HK-2 (cell line): ENCODE results near the gene MIA.
"Not testable (repeated sequence)": the region's sequence is repeated elsewhere in the genome, so short reads cannot be mapped to it uniquely, and the experiment has no call there.

Source experiments
- DNase-seq: peaks from one replicate; pipeline ENCODE4 v3.0.0-alpha.2; 2018; ENCODE audit not compliant: unreplicated experiment

The MIA gene

GRCh38 chr19:40750874-40751537 lies 24.3 kb upstream of the MIA start, which contains the start of gene SNRPA:
Gene SNRPA (plus strand): TSS chr19:40751203. CDS start chr19:40751409, 206 bp downstream.
- peak; percentile 97 for DNase-seq

GRCh38 chr19:40752257-40752781 lies 23.0 kb upstream of the MIA start:
- no peak for DNase-seq

- no peak for DNase-seq
Observed at GRCh38 chr19:40754611-40755247, 20.6 kb upstream of the MIA start.

GRCh38 chr19:40755248-40755624 lies 20.1 kb upstream of the MIA start:
- DNase-seq, result no peak

- DNase-seq, result no peak
Observed at GRCh38 chr19:40755791-40756190, 19.5 kb upstream of the MIA start.

GRCh38 chr19:40756502-40757110 lies 18.7 kb upstream of the MIA start:
- DNase-seq, result no peak

- DNase-seq, result no peak
Observed at GRCh38 chr19:40758491-40758890, 16.8 kb upstream of the MIA start.

- no peak for DNase-seq
Observed at GRCh38 chr19:40759352-40759751, 16.0 kb upstream of the MIA start.

GRCh38 chr19:40762754-40763470 lies 12.4 kb upstream of the MIA start:
- DNase-seq, result no peak

GRCh38 chr19:40763526-40763925 lies 11.8 kb upstream of the MIA start:
- DNase-seq, result no peak

- no peak for DNase-seq
Observed at GRCh38 chr19:40763963-40764362, 11.4 kb upstream of the MIA start.

- not testable (repeated sequence) for DNase-seq
Observed at GRCh38 chr19:40766385-40766784, 8.9 kb upstream of the MIA start.

- DNase-seq, result no peak
Observed at GRCh38 chr19:40768869-40769268, 6.5 kb upstream of the MIA start.

- DNase-seq, result not testable (repeated sequence)
Observed at GRCh38 chr19:40771101-40771862, 4.0 kb upstream of the MIA start.

- DNase-seq, result no peak
Observed at GRCh38 chr19:40775632-40776022, 306 bp downstream of the MIA start.

- DNase-seq, result no peak
Observed at GRCh38 chr19:40776364-40776763, 1.0 kb downstream of the MIA start.

GRCh38 chr19:40776932-40777644 lies 1.8 kb downstream of the MIA start:
- DNase-seq, result peak; percentile 84

- DNase-seq, result no peak
Observed at GRCh38 chr19:40777645-40777936, 2.3 kb downstream of the MIA start.

- DNase-seq, result peak; percentile 100
Observed at GRCh38 chr19:40777937-40778705, 2.8 kb downstream of the MIA start, which contains the start of gene RAB4B. Gene RAB4B (plus strand): TSS chr19:40778247. CDS start chr19:40778376, 129 bp downstream.

GRCh38 chr19:40778706-40779284 lies 3.5 kb downstream of the MIA start:
- no peak for DNase-seq
